Hepatocyte (in vitro differentiated cells): ENCODE measurements around the gene SORL1. TPM values are rescaled to one million over a fixed set of nuclear protein-coding genes. Genes with fewer than 3 reads are reported as not detected.

ENCODE experiments used
- DNase-seq: peaks from one replicate; pipeline ENCODE4 v3.0.0-alpha.2; 2016; ENCODE audit warnings: low spot score
- H2AFZ ChIP-seq: fragments of 200-600 bp; sonication (generic); 2 replicates; pipeline ENCODE4 v1.6.0; 2016; ENCODE audit warnings: antibody characterized with exemption, mild to moderate bottlenecking
- H3K27ac ChIP-seq: fragments of 200-600 bp; sonication (generic); 2 replicates; pipeline ENCODE4 v1.5.1; 2016; ENCODE audit warnings: mild to moderate bottlenecking
- H3K27me3 ChIP-seq: fragments of 200-600 bp; sonication (generic); 2 replicates; pipeline ENCODE4 v1.6.1; 2016
- H3K36me3 ChIP-seq: fragments of 200-600 bp; sonication (generic); replicated peaks from 2 replicates; pipeline ENCODE4 v1.5.1; 2016; ENCODE audit warnings: low read depth; ENCODE audit not compliant: insufficient read depth
- H3K4me1 ChIP-seq: fragments of 200-600 bp; sonication (generic); 2 replicates; pipeline ENCODE4 v1.5.1; 2016; ENCODE audit warnings: mild to moderate bottlenecking, moderate library complexity; ENCODE audit not compliant: insufficient read depth
- H3K4me2 ChIP-seq: fragments of 200-600 bp; sonication (generic); 2 replicates; pipeline ENCODE4 v1.6.0; 2016
- H3K4me3 ChIP-seq: fragments of 200-600 bp; sonication (generic); 2 replicates; pipeline ENCODE4 v1.5.1; 2016; ENCODE audit warnings: mild to moderate bottlenecking
- H3K79me2 ChIP-seq: fragments of 200-600 bp; sonication (generic); 2 replicates; pipeline ENCODE4 v1.6.0; 2017; ENCODE audit warnings: mild to moderate bottlenecking
- H3K9me2 ChIP-seq: fragments of 200-600 bp; sonication (generic); replicated peaks from 2 replicates; pipeline ENCODE4 v1.6.0; 2017; ENCODE audit warnings: mild to moderate bottlenecking; ENCODE audit not compliant: insufficient read depth
- H3K9me3 ChIP-seq: fragments of 200-600 bp; sonication (generic); 2 replicates; pipeline ENCODE4 v1.5.1; 2016; ENCODE audit warnings: low read depth, mild to moderate bottlenecking
- H4K20me1 ChIP-seq: fragments of 200-600 bp; sonication (generic); 2 replicates; pipeline ENCODE4 v1.6.0; 2016; ENCODE audit warnings: mild to moderate bottlenecking; ENCODE audit not compliant: insufficient read depth, poor library complexity, severe bottlenecking
- CTCF ChIP-seq: fragments of 200-600 bp; sonication (generic); IDR thresholded peaks from 2 replicates; pipeline ENCODE4 v1.5.1; 2016; ENCODE audit warnings: antibody characterized with exemption, mild to moderate bottlenecking; ENCODE audit not compliant: poor library complexity
- EZH2 ChIP-seq: fragments of 200-600 bp; sonication (generic); IDR thresholded peaks from 2 replicates; pipeline ENCODE4 v1.6.1; 2016; ENCODE audit warnings: antibody characterized with exemption, mild to moderate bottlenecking, borderline replicate concordance
- EZH2phosphoT487 ChIP-seq: fragments of 200-600 bp; sonication (generic); IDR thresholded peaks from one replicate; pipeline ENCODE4 v1.6.1; 2018; ENCODE audit warnings: antibody characterized with exemption, mild to moderate bottlenecking, low read depth, moderate library complexity; ENCODE audit not compliant: unreplicated experiment, severe bottlenecking
- WGBS: methylation state at CpG from one replicate; pipeline ENCODE4 v1.1.6; 2016; ENCODE audit warnings: low lambda C conversion rate; ENCODE audit errors: missing lambda C conversion rate; 5-methylcytosine and 5-hydroxymethylcytosine counted together
- polyA plus RNA-seq: library from polyadenylated mRNA; unstranded; fragments of >200 nt; fragmentation: Nextera tagmentation; extraction: Ambion mirVana; gene quantifications from 2 replicates; pipeline ENCODE4 v1.2.1, GENCODE V29; 2016
- total RNA-seq: library from RNA; depleted of rRNA; stranded (reverse); fragments of >200 nt; gene quantifications from 2 replicates; pipeline ENCODE4 v1.2.3, GENCODE V29; 2014

SORL1 gene
- total and polyA plus RNA-seq, 2 experiments from 2014 or later, result 13.5 to 26.5 TPM

DNA sequence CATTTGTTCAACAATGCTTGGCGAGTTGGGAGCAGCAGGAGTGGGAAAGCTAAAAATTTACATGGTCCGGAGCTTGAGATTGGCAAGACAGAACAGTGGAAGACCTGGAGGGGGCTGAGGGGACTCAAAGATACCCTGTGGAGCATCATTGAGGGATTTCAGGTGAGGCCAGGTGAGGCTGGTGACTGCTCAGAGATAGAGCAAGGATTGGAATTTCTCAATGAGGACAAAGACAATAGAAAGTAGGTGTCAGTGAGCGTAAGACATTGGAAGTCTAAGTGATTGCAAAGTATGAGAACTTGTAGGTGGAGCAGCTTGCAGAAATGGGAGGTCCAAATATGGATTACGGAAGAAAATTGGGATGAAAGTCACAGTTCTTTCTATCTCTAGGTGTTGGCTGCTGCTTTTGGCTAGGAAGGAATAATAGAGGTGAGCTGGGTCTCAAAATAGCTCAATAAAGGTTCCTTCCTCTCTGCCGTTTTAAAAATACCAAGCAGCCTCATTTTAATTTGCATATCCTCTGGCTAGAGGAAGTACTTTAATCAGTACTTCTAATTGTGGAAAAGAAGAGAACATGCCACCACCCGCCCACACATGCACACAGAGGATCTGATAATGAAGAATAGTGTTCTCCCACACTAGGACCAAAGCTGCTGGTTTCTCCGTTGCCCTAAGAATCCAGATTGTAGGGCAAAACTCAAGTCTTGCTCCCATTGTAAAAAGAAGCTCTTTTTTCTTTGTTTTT, 42.4 kb downstream of the SORL1 start:
- Histone ChIP-seq H3K4me2 (no peak overlapping the region), H4K20me1 (no peaks in the 10 kb centered on the region), H3K4me1 (no peaks in the 10 kb centered on the region), H3K9me2 (no peaks in the 10 kb centered on the region), H2AFZ (no peak overlapping the region), H3K27me3 (no peaks in the 10 kb centered on the region), H3K79me2 (no peaks in the 10 kb centered on the region), H3K4me3 (no peak overlapping the region), H3K36me3 (no peaks in the 10 kb centered on the region), H3K27ac (no peak overlapping the region), H3K9me3 (no peaks in the 10 kb centered on the region)
- 86% methylated on average over 7 of the region's 7 CpGs for WGBS
- DNase-seq, result no peak
- TF ChIP-seq EZH2phosphoT487, result no peak
- no peak for TF ChIP-seq EZH2
- no peak for TF ChIP-seq CTCF

GRCh38 chr11:121497176-121497998, 45.3 kb downstream of the SORL1 start:
- no peak for TF ChIP-seq CTCF
- no peaks in the 10 kb centered on the region for H3K4me1 ChIP-seq
- H3K79me2 ChIP-seq, result no peaks in the 10 kb centered on the region
- no peaks in the 10 kb centered on the region for H3K27me3 ChIP-seq
- H3K9me3 ChIP-seq, result no peaks in the 10 kb centered on the region
- no peak overlapping the region for H2AFZ ChIP-seq
- H3K9me2 ChIP-seq, result no peaks in the 10 kb centered on the region
- no peak for DNase-seq
- H3K4me3 ChIP-seq, result no peak overlapping the region
- no peaks in the 10 kb centered on the region for H4K20me1 ChIP-seq
- H3K36me3 ChIP-seq, result no peaks in the 10 kb centered on the region
- 79% methylated on average over 5 of the region's 5 CpGs for WGBS
- no peak overlapping the region for H3K27ac ChIP-seq
- no peak overlapping the region for H3K4me2 ChIP-seq

DNA sequence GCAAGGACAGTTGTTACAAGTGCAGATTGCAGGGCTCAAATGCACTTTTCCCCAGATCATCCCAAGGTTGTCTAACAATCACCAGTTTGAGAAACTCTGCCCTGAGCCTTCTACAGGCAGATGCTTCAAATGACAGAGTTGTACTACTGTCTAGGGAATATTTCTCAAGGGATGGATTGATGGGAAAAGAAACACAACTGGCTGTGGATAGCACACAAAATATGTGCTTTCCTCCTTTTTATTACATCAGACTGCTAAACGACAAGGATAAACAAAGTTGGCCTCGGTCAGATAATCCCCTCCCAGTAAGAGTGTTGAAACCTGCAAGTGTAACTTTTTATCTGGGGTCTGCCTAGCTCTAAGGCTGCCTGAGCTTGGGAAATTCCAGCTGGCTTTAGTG, 47.3 kb downstream of the SORL1 start:
- H2AFZ ChIP-seq, result no peak overlapping the region
- H3K79me2 ChIP-seq, result no peaks in the 10 kb centered on the region
- H3K4me3 ChIP-seq, result no peak overlapping the region
- WGBS, result 23% methylated on average over 2 of the region's 2 CpGs
- H3K36me3 ChIP-seq, result no peaks in the 10 kb centered on the region
- no peak overlapping the region for H3K4me2 ChIP-seq
- no peaks in the 10 kb centered on the region for H4K20me1 ChIP-seq
- H3K4me1 ChIP-seq, result no peaks in the 10 kb centered on the region
- H3K27me3 ChIP-seq, result no peaks in the 10 kb centered on the region
- H3K27ac ChIP-seq, result no peak overlapping the region
- no peaks in the 10 kb centered on the region for H3K9me3 ChIP-seq
- no peak for TF ChIP-seq CTCF
- TF ChIP-seq EZH2, result no peak
- no peak for TF ChIP-seq EZH2phosphoT487
- DNase-seq, result no peak
- no peaks in the 10 kb centered on the region for H3K9me2 ChIP-seq
